Right atrium auricular region (tissue), 2 donors: ENCODE data around the gene DCAF7. TPM values are rescaled to one million over a fixed set of nuclear protein-coding genes. Genes with fewer than 3 reads are reported as not detected.

Source experiments
- DNase-seq: peaks from one replicate; pipeline ENCODE4 v3.0.0-alpha.2; 2019; ENCODE audit warnings: low spot score
- H3K27ac ChIP-seq, 2 donors: fragments of 200-600 bp; sonication (generic); 1 replicate in 1 of 2; 2 replicates in 1 of 2; pipeline ENCODE4 v1.5.1; 2016 to 2019
- H3K27me3 ChIP-seq, 2 donors: fragments of 200-600 bp; sonication (generic); one replicate each; pipeline versions ENCODE4 v1.5.1 to v1.6.0; 2017 to 2019
- H3K36me3 ChIP-seq: fragments of 200-600 bp; sonication (generic); one replicate; pipeline ENCODE4 v1.5.1; 2016
- H3K4me1 ChIP-seq, 2 donors: fragments of 200-600 bp; sonication (generic); one replicate each; pipeline versions ENCODE4 v1.5.1 to v1.6.0; 2017 to 2019
- H3K4me3 ChIP-seq, 2 donors: fragments of 200-600 bp; sonication (generic); 1 replicate in 1 of 2; 2 replicates in 1 of 2; pipeline ENCODE4 v1.5.1; 2017 to 2019; ENCODE audit warnings: mild to moderate bottlenecking in 1 of 2, moderate library complexity in 1 of 2
- H3K9me3 ChIP-seq, 2 donors: fragments of 200-600 bp; sonication (generic); one replicate each; pipeline ENCODE4 v1.5.1; 2019
- CTCF ChIP-seq, 2 donors: fragments of 200-600 bp; sonication (generic); IDR thresholded peaks; one replicate each; pipeline ENCODE4 v1.5.1; 2019; ENCODE audit warnings: antibody characterized with exemption in 2 of 2
- total RNA-seq, 2 donors: library from RNA; depleted of rRNA; stranded (reverse); fragments of >200 nt; gene quantifications; one replicate each; pipeline ENCODE4 v1.1.0, GENCODE V29; 2016

Gene DCAF7
- total RNA-seq, 2 donors from 2014 or later: 26.9 to 31.8 TPM

- peaks cover 0 to 3% of the 10 kb centered on the region in 2 donors for H3K4me1 ChIP-seq
- DNase-seq: no peak
- H3K4me3 ChIP-seq: no peak overlapping the region
- no peak overlapping the region for H3K27ac ChIP-seq
- no peaks in the 10 kb centered on the region for H3K9me3 ChIP-seq
- no peak for TF ChIP-seq CTCF (IDR thresholded peaks at IDR 0.05)
- no peaks in the 10 kb centered on the region for H3K27me3 ChIP-seq
- H3K36me3 ChIP-seq: peaks cover 20% of the 10 kb centered on the region
Measured at GRCh38 chr17:63595132-63595531, 44.9 kb downstream of the DCAF7 start.

GRCh38 chr17:63596856-63597586 lies 46.7 kb downstream of the DCAF7 start:
- no peak overlapping the region for H3K4me3 ChIP-seq
- peaks cover under 1% of the 10 kb centered on the region for H3K36me3 ChIP-seq
- no peak for DNase-seq
- TF ChIP-seq CTCF (IDR thresholded peaks at IDR 0.05): no peak
- H3K27me3 ChIP-seq: no peaks in the 10 kb centered on the region
- peaks cover 0 to 16% of the 10 kb centered on the region in 2 donors for H3K4me1 ChIP-seq
- H3K27ac ChIP-seq: no peak overlapping the region
- H3K9me3 ChIP-seq: no peaks in the 10 kb centered on the region

- H3K36me3 ChIP-seq: no peaks in the 10 kb centered on the region
- H3K27ac ChIP-seq: no peak overlapping the region
- TF ChIP-seq CTCF (IDR thresholded peaks at IDR 0.05): no peak
- H3K4me3 ChIP-seq: no peak overlapping the region
- peaks cover 0 to 16% of the 10 kb centered on the region in 2 donors for H3K4me1 ChIP-seq
- DNase-seq: no peak
- no peaks in the 10 kb centered on the region for H3K9me3 ChIP-seq
- no peaks in the 10 kb centered on the region for H3K27me3 ChIP-seq
Measured at GRCh38 chr17:63598281-63598680, 48.0 kb downstream of the DCAF7 start.

- Histone ChIP-seq H3K4me1 (peaks cover 0 to 16% of the 10 kb centered on the region in 2 donors), H3K27ac (peak within 1 kb of the TSS; percentile 84 to 92), H3K4me3 (peak within 1 kb of the TSS; percentile 95 to 99), H3K36me3 (peaks cover 19% of the 10 kb centered on the region), H3K27me3 (no peaks in the 10 kb centered on the region), H3K9me3 (no peaks in the 10 kb centered on the region)
- TF ChIP-seq CTCF (IDR thresholded peaks at IDR 0.05): no peak
- peak; percentile 83 for DNase-seq
Measured at GRCh38 chr17:63600569-63601438, 50.5 kb downstream of the DCAF7 start, which contains the start of gene TACO1. TSS of gene TACO1 (plus strand) at chr17:63600895. CDS start at chr17:63601084, 189 bp downstream.

- peak overlapping the region; percentile 95 to 99 for H3K4me3 ChIP-seq
- no peaks in the 10 kb centered on the region for H3K27me3 ChIP-seq
- H3K36me3 ChIP-seq: peaks cover 28% of the 10 kb centered on the region
- TF ChIP-seq CTCF (IDR thresholded peaks at IDR 0.05): no peak
- H3K9me3 ChIP-seq: no peaks in the 10 kb centered on the region
- DNase-seq: no peak
- peak overlapping the region; percentile 84 to 92 for H3K27ac ChIP-seq
- peaks cover 0 to 16% of the 10 kb centered on the region in 2 donors for H3K4me1 ChIP-seq
Measured at GRCh38 chr17:63601439-63602371, 51.4 kb downstream of the DCAF7 start.
